H1 (cell line): Measurements from ENCODE around the gene TRIM58. TPM values are rescaled to one million over a fixed set of nuclear protein-coding genes. Genes with fewer than 3 reads are reported as not detected.
A peak's percentile ranks its signal among the peaks of the same experiment; 100 is the strongest.

Experiments
- CTCF ChIA-PET: fragments of 300-600 bp; sonication (Branson Sonifier 250); formaldehyde crosslinking; loops from one replicate; lab custom pipeline; 2021; ENCODE audit not compliant: partially characterized antibody; lab: Charles Lee
- POLR2A ChIA-PET: fragments of 300-600 bp; sonication (Branson Sonifier 250); formaldehyde crosslinking; loops from one replicate; lab custom pipeline; 2021; ENCODE audit warnings: inconsistent platforms; ENCODE audit not compliant: partially characterized antibody; lab: Charles Lee
- DNase-seq, 2 experiments: peaks; one replicate each; pipeline versions ENCODE4 v3.0.0 to v3.0.0-alpha.2; 2010 to 2022; ENCODE audit warnings: low spot score in 2 of 2, low read depth in 1 of 2, mixed read lengths in 1 of 2
- FAIRE-seq: peaks from 2 replicates; lab custom pipeline; 2011; peaks lifted over from hg19 to GRCh38; lab: Jason Lieb, UNC
- H2AFZ ChIP-seq: 2 replicates; pipeline ENCODE4 v1.8.1; 2012; ENCODE audit warnings: low read length, inconsistent platforms
- H2AK5ac ChIP-seq: 2 replicates; pipeline ENCODE4 v1.6.1; 2013; ENCODE audit warnings: low read depth, low read length
- H2BK120ac ChIP-seq: replicated peaks from 2 replicates; pipeline ENCODE3; 2013; ENCODE audit warnings: low read depth, low read length, inconsistent platforms
- H2BK12ac ChIP-seq: 2 replicates; pipeline ENCODE4 v1.6.1; 2013; ENCODE audit warnings: low read depth, low read length
- H2BK15ac ChIP-seq: 2 replicates; pipeline ENCODE4 v1.6.1; 2013; ENCODE audit warnings: low read length
- H2BK20ac ChIP-seq: 2 replicates; pipeline ENCODE4 v1.6.1; 2013; ENCODE audit warnings: low read length
- H2BK5ac ChIP-seq: 2 replicates; pipeline ENCODE4 v1.6.1; 2013; ENCODE audit warnings: low read depth, low read length
- H3K14ac ChIP-seq: 2 replicates; pipeline ENCODE4 v1.6.1; 2013; ENCODE audit warnings: inconsistent platforms; ENCODE audit not compliant: insufficient read length
- H3K18ac ChIP-seq: 2 replicates; pipeline ENCODE4 v1.6.1; 2013; ENCODE audit warnings: low read length; ENCODE audit errors: extremely low read depth
- H3K23ac ChIP-seq: 2 replicates; pipeline ENCODE4 v1.6.1; 2013; ENCODE audit warnings: inconsistent platforms; ENCODE audit not compliant: insufficient read length
- H3K23me2 ChIP-seq: 2 replicates; pipeline ENCODE4 v1.6.1; 2013; ENCODE audit warnings: low read depth, low read length
- H3K27ac ChIP-seq: 2 replicates; pipeline ENCODE4 v1.6.1; 2011; ENCODE audit warnings: low read depth, low read length, inconsistent platforms
- H3K27me3 ChIP-seq, 4 experiments: replicated peaks in 1 of 4; 1 replicate in 1 of 4; 2 replicates in 3 of 4; pipeline versions ENCODE4 v1.6.1 to v1.8.1; 2011 to 2013; ENCODE audit warnings: low read length in 3 of 4, mild to moderate bottlenecking in 3 of 4, inconsistent platforms in 2 of 4, mixed read lengths in 2 of 4, moderate library complexity in 1 of 4; ENCODE audit not compliant: control insufficient read depth in 3 of 4, insufficient read depth in 3 of 4; ENCODE audit errors: extremely low read depth in 1 of 4
- H3K36me3 ChIP-seq, 4 experiments: 2 replicates each; pipeline versions ENCODE4 v1.6.1 to v1.8.1; 2011 to 2013; ENCODE audit warnings: mild to moderate bottlenecking in 4 of 4, low read length in 3 of 4, moderate library complexity in 2 of 4, control low read depth in 1 of 4, inconsistent platforms in 1 of 4; ENCODE audit not compliant: insufficient read depth in 4 of 4, control insufficient read depth in 2 of 4
- H3K4ac ChIP-seq: replicated peaks from 2 replicates; pipeline ENCODE3; 2013; ENCODE audit warnings: low read length, low read depth, mixed read lengths, inconsistent platforms; ENCODE audit not compliant: insufficient read length
- H3K4me1 ChIP-seq, 4 experiments: replicated peaks in 1 of 4; 1 replicate in 1 of 4; 2 replicates in 3 of 4; pipeline versions ENCODE4 v1.6.1 to v1.8.1; 2011 to 2013; ENCODE audit warnings: low read length in 3 of 4, inconsistent platforms in 2 of 4, mixed read lengths in 1 of 4; ENCODE audit not compliant: insufficient read depth in 4 of 4, control insufficient read depth in 3 of 4
- H3K4me2 ChIP-seq, 2 experiments: 2 replicates each; pipeline versions ENCODE4 v1.6.1 to v1.8.1; 2011 to 2013; ENCODE audit warnings: low read depth in 2 of 2, low read length in 2 of 2, control low read depth in 1 of 2, inconsistent platforms in 1 of 2, mild to moderate bottlenecking in 1 of 2; ENCODE audit not compliant: insufficient read depth in 1 of 2
- H3K4me3 ChIP-seq, 4 experiments: fragments of 200-600, 300-600 bp in 1 of 4; sonication (generic), shearing (Covaris generic), sonication (Bioruptor Twin) in 1 of 4; 2 replicates each; pipeline versions ENCODE4 v1.5.1 to v1.8.1; 2011 to 2016; ENCODE audit warnings: low read length in 4 of 4, low read depth in 3 of 4, control low read depth in 2 of 4, inconsistent platforms in 2 of 4, mild to moderate bottlenecking in 2 of 4, mixed read lengths in 1 of 4, moderate library complexity in 1 of 4; ENCODE audit not compliant: insufficient read depth in 2 of 4; ENCODE audit errors: extremely low read depth in 1 of 4
- H3K56ac ChIP-seq: replicated peaks from 2 replicates; pipeline ENCODE3; 2013; ENCODE audit warnings: low read depth, mild to moderate bottlenecking, mixed read lengths, low read length, inconsistent platforms; ENCODE audit not compliant: insufficient read length
- H3K79me1 ChIP-seq: 2 replicates; pipeline ENCODE4 v1.6.1; 2013; ENCODE audit warnings: low read depth, low read length, control low read depth
- H3K79me2 ChIP-seq, 2 experiments: 2 replicates each; pipeline versions ENCODE4 v1.6.1 to v1.8.1; 2012 to 2013; ENCODE audit warnings: low read length in 2 of 2, mild to moderate bottlenecking in 2 of 2, inconsistent platforms in 1 of 2; ENCODE audit not compliant: insufficient read depth in 2 of 2, control insufficient read depth in 1 of 2
- H3K9ac ChIP-seq, 4 experiments: replicated peaks in 1 of 4; 1 replicate in 1 of 4; 2 replicates in 3 of 4; pipeline versions ENCODE4 v1.6.1 to v1.8.1; 2011 to 2013; ENCODE audit warnings: low read depth in 3 of 4, low read length in 3 of 4, control low read depth in 2 of 4, mild to moderate bottlenecking in 2 of 4, moderate library complexity in 2 of 4, inconsistent platforms in 1 of 4; ENCODE audit errors: extremely low read depth in 1 of 4
- H3K9me3 ChIP-seq, 2 experiments: 2 replicates each; pipeline versions ENCODE4 v1.6.1 to v1.8.1; 2012 to 2013; ENCODE audit warnings: mild to moderate bottlenecking in 2 of 2, moderate library complexity in 2 of 2, control low read depth in 1 of 2, inconsistent platforms in 1 of 2, low read depth in 1 of 2, low read length in 1 of 2, mixed read lengths in 1 of 2; ENCODE audit not compliant: insufficient read depth in 2 of 2
- H4K20me1 ChIP-seq, 2 experiments: replicated peaks in 1 of 2; 2 replicates each; pipeline versions ENCODE3 to v1.8.1; 2011 to 2013; ENCODE audit warnings: inconsistent platforms in 2 of 2, low read length in 2 of 2, mild to moderate bottlenecking in 1 of 2; ENCODE audit not compliant: insufficient read depth in 2 of 2, control insufficient read depth in 1 of 2
- H4K5ac ChIP-seq: 2 replicates; pipeline ENCODE4 v1.6.1; 2013; ENCODE audit warnings: low read length, low read depth, mixed read lengths, inconsistent platforms; ENCODE audit not compliant: insufficient read length
- H4K8ac ChIP-seq: 2 replicates; pipeline ENCODE4 v1.8.0; 2013; ENCODE audit warnings: mild to moderate bottlenecking, moderate library complexity, low read length, inconsistent platforms; ENCODE audit not compliant: insufficient read depth; ENCODE audit errors: extremely low read depth
- H4K91ac ChIP-seq: replicated peaks from 2 replicates; pipeline ENCODE3; 2013; ENCODE audit warnings: low read length, mixed read lengths, inconsistent platforms; ENCODE audit not compliant: insufficient read length
- BRCA1 ChIP-seq: IDR thresholded peaks from 2 replicates; pipeline ENCODE4 v1.6.1; 2012; ENCODE audit warnings: low read depth, low read length, improper control_type of control experiment
- CBX8 ChIP-seq: fragments of 300-800, 300-1000 bp; sonication (generic); IDR thresholded peaks from 2 replicates; pipeline ENCODE4 v1.7.1; 2016; ENCODE audit warnings: low read depth, low read length, borderline replicate concordance
- CTCF ChIP-seq, 3 experiments: IDR thresholded peaks; 1 replicate in 2 of 3; 2 replicates in 1 of 3; pipeline versions ENCODE4 v1.5.1 to v1.6.1; 2011; ENCODE audit warnings: low read length in 3 of 3, mild to moderate bottlenecking in 3 of 3, inconsistent platforms in 2 of 3, low read depth in 1 of 3, moderate library complexity in 1 of 3; ENCODE audit not compliant: insufficient read depth in 1 of 3; ENCODE audit errors: control extremely low read depth in 1 of 3
- JUN ChIP-seq: IDR thresholded peaks from 2 replicates; pipeline ENCODE4 v1.6.1; 2011; ENCODE audit warnings: low read depth, mild to moderate bottlenecking, improper control_type of control experiment, low read length
- JUND ChIP-seq: IDR thresholded peaks from 2 replicates; pipeline ENCODE4 v1.6.1; 2011; ENCODE audit warnings: mild to moderate bottlenecking, improper control_type of control experiment, low read length
- MAFK ChIP-seq: IDR thresholded peaks from 2 replicates; pipeline ENCODE4 v1.6.1; 2012; ENCODE audit warnings: low read depth, mild to moderate bottlenecking, improper control_type of control experiment, low read length
- POU5F1 ChIP-seq: IDR thresholded peaks from 2 replicates; pipeline ENCODE4 v1.6.1; 2011; ENCODE audit warnings: low read depth, mild to moderate bottlenecking, low read length, moderate library complexity
- SP1 ChIP-seq: IDR thresholded peaks from 2 replicates; pipeline ENCODE4 v1.6.1; 2011; ENCODE audit warnings: low read depth, low read length
- TAF1 ChIP-seq: IDR thresholded peaks from 2 replicates; pipeline ENCODE4 v1.6.1; 2011; ENCODE audit warnings: mild to moderate bottlenecking, low read depth, low read length
- TBP ChIP-seq: IDR thresholded peaks from 2 replicates; pipeline ENCODE4 v1.6.1; 2011; ENCODE audit warnings: low read depth, low read length, improper control_type of control experiment
- ZNF274 ChIP-seq: IDR thresholded peaks from 2 replicates; pipeline ENCODE4 v1.7.0; 2012; ENCODE audit warnings: low read length, borderline replicate concordance; ENCODE audit errors: extremely low read depth
- WGBS, 2 experiments: shearing (Covaris generic) in 1 of 2; methylation state at CpG; one replicate each; pipeline versions ENCODE4 v1.1.6 to v1.1.7; 2013 to 2015; ENCODE audit warnings: low lambda C conversion rate in 2 of 2, mixed read lengths in 2 of 2, inconsistent platforms in 1 of 2, low coverage in 1 of 2, missing lambda C conversion rate in 1 of 2; ENCODE audit not compliant: insufficient replicate concordance in 2 of 2, insufficient coverage in 1 of 2, insufficient read length in 1 of 2; ENCODE audit errors: extremely low coverage in 1 of 2, missing lambda C conversion rate in 1 of 2; 5-methylcytosine and 5-hydroxymethylcytosine counted together
- polyA plus RNA-seq, 7 experiments: library from polyadenylated mRNA; depleted of rRNA in 3 of 7; stranded (reverse) in 5 of 7; unstranded in 2 of 7; fragments of >200 nt in 5 of 7; fragments of 200-250 nt in 2 of 7; gene quantifications; 1 replicate in 5 of 7; 2 replicates in 1 of 7; 4 replicates in 1 of 7; pipeline versions ENCODE4 v1.2.1 to v1.2.3, GENCODE V29; 2011 to 2013; ENCODE audit warnings: missing spikeins in 2 of 7, mixed read lengths in 2 of 7
- total RNA-seq: library from RNA; stranded (reverse); fragmentation: NEBNext Ultra II Directional; extraction: Animal tissue kit (Norgen Biotek cat#: 25700); gene quantifications from 2 replicates; pipeline ENCODE4 v1.2.1, GENCODE V29; 2021

The TRIM58 gene
- total and polyA plus RNA-seq, 2 of the 8 experiments (the other 6 are each of a cell fraction or from before 2014, with no cell fraction given): 2.8 TPM; not detected in 1

- H2AFZ ChIP-seq: no peak overlapping the region
- H3K9ac ChIP-seq: no peak overlapping the region; a peak in 1 of 7 replicates
- H4K20me1 ChIP-seq: no peaks in the 10 kb centered on the region
- POLR2A ChIA-PET: no interaction called here
- no peak overlapping the region for H2BK20ac ChIP-seq
- H4K5ac ChIP-seq: no peak overlapping the region
- H2BK5ac ChIP-seq: no peak overlapping the region
- peak overlapping the region in 1 of 4 experiments; percentile 56; a peak in 1 of 8 replicates for H3K4me3 ChIP-seq
- H2BK120ac ChIP-seq: no peak overlapping the region
- H3K27ac ChIP-seq: no peak overlapping the region
- no peak overlapping the region for H3K18ac ChIP-seq
- peak overlapping the region in 1 of 2 experiments; percentile 63; a peak in 1 of 4 replicates for H3K4me2 ChIP-seq
- FAIRE-seq: no peak
- H3K27me3 ChIP-seq: no peaks in the 10 kb centered on the region
- no peak overlapping the region for H2BK12ac ChIP-seq
- H3K4ac ChIP-seq: no peak overlapping the region
- H4K8ac ChIP-seq: no peak overlapping the region
- H2BK15ac ChIP-seq: no peak overlapping the region
- H3K79me1 ChIP-seq: no peaks in the 10 kb centered on the region
- no peak overlapping the region for H3K14ac ChIP-seq
- no peak overlapping the region for H2AK5ac ChIP-seq
- H4K91ac ChIP-seq: no peak overlapping the region
- H3K9me3 ChIP-seq: peaks cover 53 to 79% of the 10 kb centered on the region in 2 experiments; a peak in 3 of 4 replicates
- H3K23ac ChIP-seq: no peak overlapping the region
- no peaks in the 10 kb centered on the region for H3K79me2 ChIP-seq
- CTCF ChIA-PET: interaction anchor here (0.9 kb wide), 1 partner anchor 24 kb away, joined by 4 read pairs; no protein-coding TSS in a partner anchor
- no peaks in the 10 kb centered on the region; a peak in 1 of 8 replicates for H3K36me3 ChIP-seq
- H3K23me2 ChIP-seq: no peaks in the 10 kb centered on the region
- H3K4me1 ChIP-seq: no peaks in the 10 kb centered on the region; a peak in 1 of 7 replicates
- no peak overlapping the region for H3K56ac ChIP-seq
- 87% methylated on average over 15 of the region's 15 CpGs; no CpG with 5 or more reads in 1 of the 2 experiments for WGBS, 2 experiments
- no peak for DNase-seq
- TF ChIP-seq TAF1: no peak
- no peak for TF ChIP-seq CBX8
- no peak for TF ChIP-seq MAFK
- no peak for TF ChIP-seq JUN
- TF ChIP-seq TBP: no peak
- TF ChIP-seq ZNF274: no peak
- TF ChIP-seq JUND: no peak
- no peak for TF ChIP-seq SP1
- TF ChIP-seq BRCA1: no peak
- no peak for TF ChIP-seq POU5F1
- no peak for TF ChIP-seq CTCF (IDR thresholded peaks at IDR 0.05; ENCODE audit: control extremely low read depth in 1 of 3, insufficient read depth in 1 of 3, low read depth in 1 of 3, low read length in 3 of 3)
Measured at GRCh38 chr1:247857985-247858619, 1.1 kb downstream of the TRIM58 start.
